Measurements from ENCODE around the gene DNAH3.
A peak's percentile ranks its signal among the peaks of the same experiment; 100 is the strongest.
"Not testable (repeated sequence)": the region's sequence is repeated elsewhere in the genome, so short reads cannot be mapped to it uniquely, and the experiment has no call there.

DNAH3 gene

GRCh38 chr16:20976576-20976975 lies 174.1 kb downstream of the DNAH3 start:
- DNase-seq, result peak; percentile 29

GRCh38 chr16:20973201-20973600 lies 177.4 kb downstream of the DNAH3 start:
- DNase-seq, result peak; percentile 18

GRCh38 chr16:20971401-20971800 lies 179.2 kb downstream of the DNAH3 start:
- no peak for DNase-seq

- no peak for DNase-seq
Measured at GRCh38 chr16:20969386-20969785, 181.3 kb downstream of the DNAH3 start.

GRCh38 chr16:20968765-20969164 lies 181.9 kb downstream of the DNAH3 start:
- no peak for DNase-seq

GRCh38 chr16:20960899-20961298 lies 189.7 kb downstream of the DNAH3 start:
- no peak for DNase-seq

GRCh38 chr16:20957153-20957552 lies 193.5 kb downstream of the DNAH3 start:
- no peak for DNase-seq

GRCh38 chr16:20956319-20956718 lies 194.3 kb downstream of the DNAH3 start:
- no peak for DNase-seq

- DNase-seq, result no peak
Measured at GRCh38 chr16:20954574-20954973, 196.1 kb downstream of the DNAH3 start.

- DNase-seq, result no peak
Measured at GRCh38 chr16:20952139-20952920, 198.3 kb downstream of the DNAH3 start.

- no peak for DNase-seq
Measured at GRCh38 chr16:20950294-20950693, 200.4 kb downstream of the DNAH3 start.

GRCh38 chr16:20949660-20950059 lies 201.0 kb downstream of the DNAH3 start:
- DNase-seq, result no peak

- no peak for DNase-seq
Measured at GRCh38 chr16:20948444-20948843, 202.2 kb downstream of the DNAH3 start.

DNA sequence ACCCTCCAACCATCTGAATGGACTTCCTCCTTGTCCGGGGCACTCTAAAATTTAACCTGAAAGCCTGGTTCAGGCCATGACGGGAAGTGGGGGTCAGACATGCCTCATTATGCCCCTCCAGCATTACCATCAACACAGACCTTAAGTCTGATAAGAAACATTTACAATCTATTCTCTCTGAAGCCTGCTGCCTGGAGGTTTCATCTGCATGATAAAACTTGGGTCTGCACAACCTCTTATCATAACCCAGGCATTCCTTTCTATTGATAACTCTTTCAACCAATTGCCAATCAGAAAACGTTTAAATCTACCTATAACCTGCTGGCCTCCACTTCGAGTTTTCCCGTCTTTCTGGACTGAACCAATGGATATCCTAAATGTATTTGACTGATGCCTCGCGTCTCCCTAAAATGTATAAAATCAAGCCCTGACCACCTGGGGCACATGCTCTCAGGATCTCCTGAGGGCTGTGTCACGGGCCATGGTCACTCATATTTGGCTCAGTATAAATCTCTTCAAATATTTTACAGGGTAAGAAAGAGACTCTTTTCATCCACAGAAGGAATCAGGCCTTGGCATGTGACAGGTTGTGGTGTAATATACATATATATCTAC lies 204.5 kb downstream of the DNAH3 start:
- DNase-seq, result peak; percentile 11

DNA sequence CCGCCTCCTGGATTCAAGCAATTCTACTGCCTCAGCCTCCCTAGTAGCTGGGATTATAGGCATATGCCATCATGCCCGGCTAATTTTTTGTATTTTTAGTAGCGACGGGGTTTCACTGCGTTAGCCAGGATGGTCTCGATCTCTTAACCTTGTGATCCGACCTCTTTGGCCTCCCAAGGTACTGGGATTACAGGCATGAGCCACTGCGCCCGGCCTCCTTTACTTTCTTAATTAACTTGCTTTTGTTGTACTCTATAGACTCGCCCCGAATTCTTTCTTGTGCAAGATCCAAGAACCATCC lies 205.1 kb downstream of the DNAH3 start:
- DNase-seq, result not testable (repeated sequence)

GRCh38 chr16:20944861-20945574 lies 205.6 kb downstream of the DNAH3 start:
- peak; percentile 54 for DNase-seq

DNA sequence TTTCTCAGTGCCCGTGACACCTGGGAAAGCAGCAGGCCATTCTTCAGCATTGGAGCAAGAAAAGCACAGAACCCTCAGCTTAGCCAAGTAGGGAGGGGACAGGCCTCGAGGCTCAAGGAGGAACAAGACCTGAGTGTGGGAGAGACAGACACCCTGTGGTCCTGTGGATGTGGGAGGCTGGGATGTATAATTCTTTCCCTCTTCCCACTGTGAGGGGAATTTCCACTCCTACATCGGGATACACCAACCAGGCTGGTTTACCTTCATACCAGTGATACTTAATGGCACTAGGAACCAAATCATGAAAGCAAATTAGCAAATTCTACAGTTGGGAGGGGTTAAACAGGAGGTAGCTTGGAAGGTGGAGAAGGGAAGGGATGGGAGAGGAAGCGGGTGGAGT lies 208.4 kb downstream of the DNAH3 start:
- no peak for DNase-seq

- no peak for DNase-seq
Measured at GRCh38 chr16:20941636-20941926, 209.1 kb downstream of the DNAH3 start.

DNA sequence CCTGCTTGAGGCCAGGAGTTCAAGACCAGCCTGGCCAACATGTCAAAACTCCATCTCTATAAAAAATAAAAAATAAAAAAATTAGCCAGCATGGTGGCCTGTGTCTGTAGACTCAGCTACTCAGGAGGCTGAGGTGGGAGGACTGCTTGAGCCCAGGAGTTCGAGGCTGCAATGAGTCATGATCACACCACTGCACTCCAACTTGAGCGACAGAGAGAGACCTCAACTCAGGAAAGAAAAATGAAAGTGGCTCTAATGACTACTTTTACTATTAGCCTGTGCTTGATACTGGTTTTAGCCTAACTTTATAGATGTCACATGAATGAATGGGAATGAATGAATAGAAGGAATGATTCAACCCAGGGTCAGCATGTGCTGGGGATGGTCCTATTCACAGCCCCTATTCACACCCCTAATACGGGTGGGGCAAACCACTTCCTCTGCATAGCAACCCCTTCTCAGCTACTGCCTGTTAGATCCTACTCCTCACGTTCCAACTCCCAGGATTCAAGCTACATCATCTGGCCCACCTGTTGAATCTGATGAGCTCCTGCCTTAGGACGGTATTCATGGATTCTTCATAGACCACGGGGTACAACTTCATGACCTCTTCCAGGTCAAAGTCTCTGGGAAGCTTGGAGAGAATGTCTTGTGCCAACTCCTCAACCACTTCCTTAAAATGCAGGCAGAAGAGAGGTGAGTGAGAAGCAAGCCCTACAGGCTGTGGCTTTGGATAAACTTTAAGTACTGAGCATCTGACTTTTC lies 209.6 kb downstream of the DNAH3 start:
- DNase-seq, result peak; percentile 38

DNA sequence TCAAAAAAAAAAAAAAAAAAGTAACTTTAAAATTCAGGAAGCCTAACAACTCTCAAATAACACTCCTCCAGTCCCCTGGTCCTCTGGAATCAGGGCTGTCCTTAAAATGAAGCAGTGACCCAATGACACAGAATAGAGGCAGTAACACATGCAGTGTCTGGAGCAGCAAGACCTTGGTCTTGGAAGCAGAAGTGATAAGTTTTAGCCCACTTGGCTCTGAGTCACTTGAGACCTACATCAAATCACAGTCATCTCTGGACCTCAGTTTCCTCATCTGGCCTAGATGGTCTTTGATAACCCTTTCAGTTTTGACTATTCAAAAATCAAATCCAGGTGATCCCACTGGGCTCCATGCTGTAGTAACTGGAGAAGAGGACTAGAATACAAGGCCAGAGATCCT lies 211.0 kb downstream of the DNAH3 start:
- DNase-seq, result no peak

- peak; percentile 31 for DNase-seq
Measured at GRCh38 chr16:20938426-20938825, 212.2 kb downstream of the DNAH3 start.

DNA sequence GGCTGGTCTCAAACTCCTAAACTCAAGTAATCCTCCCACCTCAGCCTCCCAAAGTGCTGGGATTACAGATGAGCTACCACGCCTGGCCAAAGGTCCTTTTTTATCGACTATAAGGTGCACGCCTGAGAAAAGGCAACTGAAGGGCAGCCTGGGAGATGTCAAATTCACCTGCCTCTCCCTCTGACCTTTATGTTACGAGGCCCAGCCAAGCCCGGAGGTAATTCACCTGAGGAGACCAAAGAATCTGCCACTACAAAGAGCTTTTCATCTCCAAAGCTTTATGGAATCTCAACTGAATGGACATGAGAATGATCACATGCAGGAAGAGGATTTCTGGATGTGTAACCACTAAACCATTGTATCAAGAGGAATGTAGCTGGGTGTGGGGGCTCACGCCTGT lies 212.9 kb downstream of the DNAH3 start:
- no peak for DNase-seq

GRCh38 chr16:20933589-20933988 lies 217.1 kb downstream of the DNAH3 start:
- no peak for DNase-seq

All from hematopoietic multipotent progenitor cell treated with erythropoietin and hydrocortisone succinate and interleukin-3 and kit ligand, for 6 days (in vitro differentiated cells).